Keratinocyte (primary cell): Measurements from ENCODE around the gene CYP4F11. TPM values are rescaled to one million over a fixed set of nuclear protein-coding genes. Genes with fewer than 3 reads are reported as not detected.

ENCODE experiments used
- DNase-seq: peaks from one replicate; pipeline ENCODE4 v3.0.0-alpha.2; 2011; ENCODE audit warnings: low read depth, missing footprints, low spot score
- FAIRE-seq: peaks from 2 replicates; lab custom pipeline; 2011; peaks lifted over from hg19 to GRCh38; lab: Jason Lieb, UNC
- H2AFZ ChIP-seq: 2 replicates; pipeline ENCODE4 v1.6.0; 2012; ENCODE audit warnings: low read length, control low read depth, inconsistent platforms; ENCODE audit not compliant: control insufficient read depth
- H3K27ac ChIP-seq: 2 replicates; pipeline ENCODE4 v1.5.1; 2011; ENCODE audit warnings: low read length; ENCODE audit not compliant: control insufficient read depth, insufficient read depth
- H3K27me3 ChIP-seq: 3 replicates; pipeline ENCODE4 v1.6.0; 2011; ENCODE audit warnings: low read length; ENCODE audit not compliant: control insufficient read depth, insufficient read depth; ENCODE audit errors: extremely low read depth
- H3K36me3 ChIP-seq, 2 experiments: 2 replicates in 1 of 2; 3 replicates in 1 of 2; pipeline ENCODE4 v1.5.1; 2011; ENCODE audit warnings: low read length in 2 of 2, mild to moderate bottlenecking in 1 of 2; ENCODE audit not compliant: control insufficient read depth in 2 of 2, insufficient read depth in 2 of 2; ENCODE audit errors: extremely low read depth in 1 of 2
- H3K4me1 ChIP-seq: 3 replicates; pipeline ENCODE4 v1.5.1; 2011; ENCODE audit warnings: low read length; ENCODE audit not compliant: control insufficient read depth, insufficient read depth; ENCODE audit errors: extremely low read depth
- H3K4me2 ChIP-seq: 3 replicates; pipeline ENCODE4 v1.6.0; 2011; ENCODE audit warnings: low read depth, low read length; ENCODE audit not compliant: control insufficient read depth, insufficient read depth; ENCODE audit errors: extremely low read depth
- H3K4me3 ChIP-seq, 3 experiments: fragments of 200-600 bp in 1 of 3; sonication (generic) in 1 of 3; 2 replicates in 2 of 3; 3 replicates in 1 of 3; pipeline ENCODE4 v1.5.1; 2011 to 2016; ENCODE audit warnings: low read length in 3 of 3, mild to moderate bottlenecking in 3 of 3, control low read depth in 2 of 3, inconsistent platforms in 1 of 3, low read depth in 1 of 3, mixed read lengths in 1 of 3, mixed run types in 1 of 3, moderate library complexity in 1 of 3; ENCODE audit not compliant: control insufficient read depth in 2 of 3, insufficient read depth in 2 of 3; ENCODE audit errors: extremely low read depth in 1 of 3
- H3K79me2 ChIP-seq: 2 replicates; pipeline ENCODE4 v1.6.0; 2012; ENCODE audit warnings: low read length; ENCODE audit not compliant: control insufficient read depth, insufficient read depth
- H3K9ac ChIP-seq: 3 replicates; pipeline ENCODE4 v1.6.0; 2011; ENCODE audit warnings: low read length; ENCODE audit not compliant: control insufficient read depth, insufficient read depth; ENCODE audit errors: extremely low read depth
- H3K9me1 ChIP-seq: 3 replicates; pipeline ENCODE4 v1.6.0; 2011; ENCODE audit warnings: low read length; ENCODE audit not compliant: control insufficient read depth, insufficient read depth; ENCODE audit errors: extremely low read depth
- H3K9me3 ChIP-seq: 2 replicates; pipeline ENCODE4 v1.5.1; 2012; ENCODE audit warnings: low read depth, low read length; ENCODE audit not compliant: control insufficient read depth
- H4K20me1 ChIP-seq: 3 replicates; pipeline ENCODE4 v1.6.0; 2011; ENCODE audit warnings: low read length; ENCODE audit not compliant: control insufficient read depth, insufficient read depth; ENCODE audit errors: extremely low read depth
- CTCF ChIP-seq, 3 experiments: IDR thresholded peaks in 1 of 3; conservative IDR thresholded peaks in 1 of 3; optimal IDR thresholded peaks in 1 of 3; 2 replicates in 2 of 3; 3 replicates in 1 of 3; pipeline versions ENCODE3 to v1.5.1; 2011; ENCODE audit warnings: low read length in 3 of 3, mild to moderate bottlenecking in 3 of 3, moderate library complexity in 2 of 3, control low read depth in 1 of 3, inconsistent platforms in 1 of 3; ENCODE audit not compliant: insufficient read depth in 2 of 3; ENCODE audit errors: extremely low read depth in 1 of 3
- EZH2 ChIP-seq: IDR thresholded peaks from one replicate; pipeline ENCODE4 v1.6.1; 2012; ENCODE audit warnings: inconsistent platforms, mild to moderate bottlenecking, low read length, moderate library complexity
- dilution Hi-C: fragments of 300-500 bp; cut with MboI; formaldehyde crosslinking; loops from one replicate; pipeline ENCODE4 v1.7.0; 2020; ENCODE audit warnings: low sequenced_read_pairs; ENCODE audit not compliant: extremely low pct_ligation_motif_present
- polyA plus RNA-seq, 5 experiments: library from polyadenylated mRNA; depleted of rRNA in 3 of 5; stranded (reverse) in 3 of 5; stranded (forward) in 1 of 5; unstranded in 1 of 5; fragments of >200 nt; gene quantifications; 1 replicate in 1 of 5; 2 replicates in 3 of 5; 3 replicates in 1 of 5; pipeline versions ENCODE4 v1.2.1 to v1.2.3, GENCODE V29; 2011 to 2012; ENCODE audit warnings: missing spikeins in 2 of 5, low read depth in 1 of 5, low replicate concordance in 1 of 5

CYP4F11 gene
- polyA plus RNA-seq, 1 donor (not counting 4 experiments of a cell fraction or from before 2014, with no cell fraction given): 3.6 TPM

- no peaks in the 10 kb centered on the region for H3K9me3 ChIP-seq
- TF ChIP-seq CTCF (optimal IDR thresholded peaks at IDR 0.05 in 1 of 3, IDR thresholded peaks at IDR 0.05 in 1 of 3, conservative IDR thresholded peaks at IDR 0.05 in 1 of 3; ENCODE audit: extremely low read depth in 1 of 3, insufficient read depth in 2 of 3, low read length in 3 of 3) (no peak), EZH2 (no peak)
- H4K20me1 ChIP-seq: no peaks in the 10 kb centered on the region
- peaks cover 0 to 5% of the 10 kb centered on the region in 2 experiments for H3K36me3 ChIP-seq
- no peak overlapping the region for H3K27ac ChIP-seq
- H3K9me1 ChIP-seq: no peaks in the 10 kb centered on the region
- H2AFZ ChIP-seq: no peak overlapping the region
- H3K4me3 ChIP-seq: no peak overlapping the region
- no peaks in the 10 kb centered on the region for H3K4me1 ChIP-seq
- H3K4me2 ChIP-seq: no peak overlapping the region
- dilution Hi-C loops: no loop called here
- H3K9ac ChIP-seq: no peak overlapping the region
- no peak for DNase-seq
- no peaks in the 10 kb centered on the region for H3K79me2 ChIP-seq
- FAIRE-seq: no peak
- no peaks in the 10 kb centered on the region for H3K27me3 ChIP-seq
These were observed 10.6 kb downstream of the CYP4F11 start for GRCh38 chr19:15923702-15924101.

GRCh38 chr19:15922021-15922420 is 12.3 kb downstream of the CYP4F11 start:
- no peaks in the 10 kb centered on the region for H3K79me2 ChIP-seq
- dilution Hi-C loops: no loop called here
- H3K9me3 ChIP-seq: no peaks in the 10 kb centered on the region
- no peak overlapping the region for H3K27ac ChIP-seq
- no peaks in the 10 kb centered on the region for H3K9me1 ChIP-seq
- peaks cover 0 to 4% of the 10 kb centered on the region in 2 experiments for H3K36me3 ChIP-seq
- H3K4me3 ChIP-seq: no peak overlapping the region
- no peaks in the 10 kb centered on the region for H4K20me1 ChIP-seq
- no peak overlapping the region for H3K9ac ChIP-seq
- H3K4me1 ChIP-seq: no peaks in the 10 kb centered on the region
- TF ChIP-seq EZH2: no peak
- no peak for TF ChIP-seq CTCF (optimal IDR thresholded peaks at IDR 0.05 in 1 of 3, IDR thresholded peaks at IDR 0.05 in 1 of 3, conservative IDR thresholded peaks at IDR 0.05 in 1 of 3; ENCODE audit: extremely low read depth in 1 of 3, insufficient read depth in 2 of 3, low read length in 3 of 3)
- H3K27me3 ChIP-seq: no peaks in the 10 kb centered on the region
- FAIRE-seq (no peak), DNase-seq (no peak)
- H3K4me2 ChIP-seq: no peak overlapping the region
- H2AFZ ChIP-seq: no peak overlapping the region
